Natural killer cell (primary cell): Measurements from ENCODE around the gene CSNK1E. TPM values are rescaled to one million over a fixed set of nuclear protein-coding genes. Genes with fewer than 3 reads are reported as not detected.

Experiments used
- ATAC-seq, 3 donors: fragments of 150-1000 bp in 2 of 3; fragments of 200-7000 bp in 1 of 3; cut with Tn5 transposase; 1 replicate in 1 of 3; 2 replicates in 2 of 3; pipeline ENCODE4 v1.10.0; 2021; ENCODE audit warnings: mild to moderate bottlenecking in 2 of 3, moderate library complexity in 2 of 3
- DNase-seq, 2 donors: peaks; one replicate each; pipeline versions ENCODE4 v3.0.0 to v3.0.0-alpha.2; 2013 to 2021; ENCODE audit warnings: mixed read lengths in 1 of 2
- H3K27ac ChIP-seq: one replicate; pipeline ENCODE4 v1.5.1; 2013; ENCODE audit warnings: mild to moderate bottlenecking, low read length
- H3K27me3 ChIP-seq: one replicate; pipeline ENCODE4 v1.6.1; 2013; ENCODE audit warnings: low read length; ENCODE audit not compliant: control insufficient read depth, insufficient read depth
- H3K36me3 ChIP-seq: one replicate; pipeline ENCODE4 v1.6.1; 2013; ENCODE audit warnings: low read length; ENCODE audit not compliant: control insufficient read depth, insufficient read depth
- H3K4me1 ChIP-seq: one replicate; pipeline ENCODE4 v1.6.1; 2013; ENCODE audit warnings: low read length; ENCODE audit not compliant: control insufficient read depth, insufficient read depth
- H3K4me3 ChIP-seq: one replicate; pipeline ENCODE4 v1.5.1; 2013; ENCODE audit warnings: low read length
- H3K9me3 ChIP-seq: one replicate; pipeline ENCODE4 v1.6.1; 2013; ENCODE audit warnings: low read length; ENCODE audit not compliant: control insufficient read depth, insufficient read depth
- H3K27ac Mint-ChIP-seq, 2 donors: one replicate each; pipeline ENCODE4 v1.8.0; 2022; ENCODE audit warnings: mild to moderate bottlenecking in 2 of 2, mixed read lengths in 2 of 2, moderate library complexity in 1 of 2
- H3K27me3 Mint-ChIP-seq, 2 donors: one replicate each; pipeline ENCODE4 v1.8.0; 2022; ENCODE audit warnings: low read depth in 2 of 2, mixed read lengths in 2 of 2
- H3K36me3 Mint-ChIP-seq: one replicate; pipeline ENCODE4 v1.8.0; 2022; ENCODE audit warnings: mixed read lengths
- H3K4me1 Mint-ChIP-seq, 2 donors: one replicate each; pipeline ENCODE4 v1.8.0; 2022; ENCODE audit warnings: mixed read lengths in 2 of 2
- H3K4me3 Mint-ChIP-seq: one replicate; pipeline ENCODE4 v1.8.0; 2022; ENCODE audit warnings: mild to moderate bottlenecking, moderate library complexity, mixed read lengths
- H3K9me3 Mint-ChIP-seq, 2 donors: one replicate each; pipeline ENCODE4 v1.8.0; 2022; ENCODE audit warnings: mixed read lengths in 2 of 2
- WGBS: methylation state at CpG from one replicate; pipeline ENCODE4 v1.1.7; 2013; ENCODE audit warnings: missing lambda C conversion rate; ENCODE audit not compliant: insufficient coverage; 5-methylcytosine and 5-hydroxymethylcytosine counted together
- intact Hi-C: fragments of 100-400 bp; cut with micrococcal nuclease; formaldehyde crosslinking; loops from one replicate; pipeline ENCODE4 v1.14.2; 2022
- total RNA-seq, 4 donors: library from RNA; stranded (reverse); fragments of 120-200 nt in 1 of 4; gene quantifications; one replicate each; pipeline versions ENCODE4 v1.2.3 to v1.2.4, GENCODE V29; 2013 to 2022
- TF ChIP-seq, protein P1 (sequence below): fragments of 200-600 bp; IDR thresholded peaks from one replicate; pipeline ENCODE4 v1.8.0; 2022; ENCODE audit warnings: antibody characterized with exemption

CSNK1E gene
- total RNA-seq, 3 donors from 2014 or later (not counting 1 experiment from before 2014, with no cell fraction given) = 126 to 178 (median 149) TPM

DNA sequence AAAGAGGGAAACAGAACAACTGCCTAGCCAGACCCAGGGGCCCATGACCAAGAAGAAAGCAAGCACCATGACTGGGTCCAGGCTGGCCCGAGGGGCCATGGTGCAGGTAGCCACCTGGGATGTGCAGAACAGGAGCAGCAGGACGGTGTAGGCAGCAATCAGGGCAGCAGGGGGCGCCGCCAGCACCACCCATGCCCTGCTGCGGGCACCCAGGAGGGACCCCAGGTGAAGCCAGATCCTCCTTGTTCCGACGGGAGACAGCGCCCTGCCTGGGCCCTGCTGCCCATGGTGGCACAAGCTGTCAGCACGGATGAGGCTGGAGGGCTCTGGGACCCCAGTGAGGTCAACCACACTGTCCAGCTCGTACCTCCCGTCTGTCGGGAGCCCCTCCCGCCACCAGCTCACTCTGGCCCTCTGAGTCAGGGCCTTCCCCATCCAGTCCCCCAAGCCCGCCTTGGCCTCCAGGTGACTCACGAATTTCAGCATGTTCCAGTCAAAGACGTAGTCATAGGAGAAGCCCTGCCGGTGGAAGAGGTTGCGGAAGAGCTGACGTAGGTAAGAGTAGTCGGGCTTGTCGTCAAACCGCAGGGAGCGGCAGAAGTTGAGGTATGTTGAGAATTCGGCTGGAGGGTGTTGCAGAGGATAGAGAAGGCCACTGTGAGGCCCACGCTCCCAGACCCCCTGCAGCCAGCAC lies 18.8 kb downstream of the CSNK1E start:
- Mint-ChIP-seq H3K4me3 (no peak overlapping the region), H3K9me3 (no peaks in the 10 kb centered on the region), H3K27me3 (no peaks in the 10 kb centered on the region), H3K36me3 (no peaks in the 10 kb centered on the region), H3K27ac (no peak overlapping the region), H3K4me1 (peaks cover 0 to 4% of the 10 kb centered on the region in 2 donors)
- no peaks in the 10 kb centered on the region for H3K4me1 ChIP-seq
- ATAC-seq (peak; percentile 48 to 70 (median 62)), DNase-seq (peak; percentile 47 to 67)
- H3K27me3 ChIP-seq = no peaks in the 10 kb centered on the region
- no peak overlapping the region for H3K27ac ChIP-seq
- no peaks in the 10 kb centered on the region for H3K9me3 ChIP-seq
- H3K36me3 ChIP-seq = peaks cover 71% of the 10 kb centered on the region
- H3K4me3 ChIP-seq = no peak overlapping the region
- WGBS = 94% methylated on average over 24 of the region's 25 CpGs
- TF ChIP-seq, protein P1, sequence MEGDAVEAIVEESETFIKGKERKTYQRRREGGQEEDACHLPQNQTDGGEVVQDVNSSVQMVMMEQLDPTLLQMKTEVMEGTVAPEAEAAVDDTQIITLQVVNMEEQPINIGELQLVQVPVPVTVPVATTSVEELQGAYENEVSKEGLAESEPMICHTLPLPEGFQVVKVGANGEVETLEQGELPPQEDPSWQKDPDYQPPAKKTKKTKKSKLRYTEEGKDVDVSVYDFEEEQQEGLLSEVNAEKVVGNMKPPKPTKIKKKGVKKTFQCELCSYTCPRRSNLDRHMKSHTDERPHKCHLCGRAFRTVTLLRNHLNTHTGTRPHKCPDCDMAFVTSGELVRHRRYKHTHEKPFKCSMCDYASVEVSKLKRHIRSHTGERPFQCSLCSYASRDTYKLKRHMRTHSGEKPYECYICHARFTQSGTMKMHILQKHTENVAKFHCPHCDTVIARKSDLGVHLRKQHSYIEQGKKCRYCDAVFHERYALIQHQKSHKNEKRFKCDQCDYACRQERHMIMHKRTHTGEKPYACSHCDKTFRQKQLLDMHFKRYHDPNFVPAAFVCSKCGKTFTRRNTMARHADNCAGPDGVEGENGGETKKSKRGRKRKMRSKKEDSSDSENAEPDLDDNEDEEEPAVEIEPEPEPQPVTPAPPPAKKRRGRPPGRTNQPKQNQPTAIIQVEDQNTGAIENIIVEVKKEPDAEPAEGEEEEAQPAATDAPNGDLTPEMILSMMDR = peak; percentile 59
- intact Hi-C loops = loop anchor here (1.0 kb wide), 1 partner anchor 55 kb away; no protein-coding TSS in a partner anchor

DNA sequence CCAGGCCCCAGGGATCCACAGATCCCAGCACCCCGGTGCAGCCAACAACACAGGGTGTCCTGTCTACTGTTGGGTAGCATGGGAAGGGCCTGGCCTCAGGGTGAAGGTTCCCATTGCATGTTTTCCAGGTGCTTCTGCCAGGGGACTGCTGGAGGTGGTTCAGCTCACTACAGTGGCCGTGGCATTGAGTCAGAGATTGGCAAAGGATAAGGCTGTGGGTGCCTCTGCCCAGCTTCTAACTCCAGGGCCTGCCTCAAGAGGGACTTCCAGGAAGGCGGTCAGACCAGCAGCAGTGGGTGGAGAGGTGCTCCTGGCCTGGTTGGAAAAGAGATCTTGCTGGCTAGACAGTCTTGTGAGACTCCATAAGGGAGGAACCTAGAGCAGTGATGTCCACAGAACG lies 20.9 kb downstream of the CSNK1E start:
- no peak overlapping the region for H3K27ac ChIP-seq
- 93% methylated on average over 4 of the region's 4 CpGs for WGBS
- H3K27me3 ChIP-seq = no peaks in the 10 kb centered on the region
- no peaks in the 10 kb centered on the region for H3K27me3 Mint-ChIP-seq
- H3K4me1 ChIP-seq = no peaks in the 10 kb centered on the region
- intact Hi-C loops = no loop called here
- no peaks in the 10 kb centered on the region for H3K9me3 ChIP-seq
- no peak overlapping the region for H3K27ac Mint-ChIP-seq
- no peaks in the 10 kb centered on the region for H3K9me3 Mint-ChIP-seq
- H3K36me3 Mint-ChIP-seq = no peaks in the 10 kb centered on the region
- ATAC-seq = no peak
- H3K4me1 Mint-ChIP-seq = peaks cover 0 to 4% of the 10 kb centered on the region in 2 donors
- H3K4me3 ChIP-seq = no peak overlapping the region
- TF ChIP-seq, protein P1 = no peak
- DNase-seq = no peak
- no peak overlapping the region for H3K4me3 Mint-ChIP-seq
- peaks cover 65% of the 10 kb centered on the region for H3K36me3 ChIP-seq

DNA sequence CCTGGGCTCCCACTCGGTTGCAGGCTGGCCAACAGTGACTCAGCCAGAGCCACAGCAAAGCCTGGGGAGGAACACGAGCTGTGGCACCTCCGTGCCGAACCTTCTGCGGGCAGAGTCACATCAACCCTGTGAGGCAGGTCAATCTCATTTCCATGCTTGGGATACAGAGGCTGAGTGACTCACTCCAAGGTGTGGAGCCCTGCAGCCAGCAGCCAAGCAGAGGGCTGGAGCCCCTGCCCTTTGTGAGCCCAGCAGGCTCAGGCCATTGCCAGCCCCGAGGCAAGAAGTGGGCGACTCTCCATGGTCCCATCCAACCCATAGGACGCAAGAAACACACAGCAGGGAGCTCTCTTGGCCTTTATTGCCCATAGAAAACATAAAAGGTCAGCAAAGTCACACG lies 21.4 kb downstream of the CSNK1E start:
- DNase-seq (no peak), ATAC-seq (no peak)
- peaks cover 61% of the 10 kb centered on the region for H3K36me3 ChIP-seq
- no peak overlapping the region for H3K4me3 ChIP-seq
- peaks cover 0 to 4% of the 10 kb centered on the region in 2 donors for H3K4me1 Mint-ChIP-seq
- no peaks in the 10 kb centered on the region for H3K27me3 ChIP-seq
- no peaks in the 10 kb centered on the region for H3K4me1 ChIP-seq
- H3K36me3 Mint-ChIP-seq = no peaks in the 10 kb centered on the region
- intact Hi-C loops = no loop called here
- H3K9me3 Mint-ChIP-seq = no peaks in the 10 kb centered on the region
- no peak overlapping the region for H3K27ac ChIP-seq
- H3K27me3 Mint-ChIP-seq = no peaks in the 10 kb centered on the region
- no peak overlapping the region for H3K27ac Mint-ChIP-seq
- TF ChIP-seq, protein P1 = no peak
- 96% methylated on average over 9 of the region's 9 CpGs for WGBS
- H3K4me3 Mint-ChIP-seq = no peak overlapping the region
- no peaks in the 10 kb centered on the region for H3K9me3 ChIP-seq

DNA sequence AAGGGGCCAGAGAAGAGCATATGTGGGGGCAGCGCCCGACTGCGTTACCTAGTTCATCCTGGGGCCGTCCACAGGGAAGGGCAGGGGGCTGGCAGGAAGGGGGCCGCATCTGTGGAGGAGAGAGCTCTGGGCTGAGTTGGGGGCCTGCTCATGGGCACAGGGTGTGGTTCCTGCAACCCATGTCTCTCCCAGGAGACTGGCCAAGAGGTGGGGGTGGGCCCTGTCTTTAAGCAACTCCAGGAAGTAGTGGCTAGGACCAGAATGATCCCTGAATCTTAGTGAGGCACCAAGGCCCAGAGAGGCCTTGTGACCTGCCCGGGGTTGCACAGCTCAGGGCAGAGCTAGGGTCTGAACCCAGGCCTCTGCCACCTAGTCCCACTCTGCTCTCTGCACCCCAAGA lies 21.9 kb downstream of the CSNK1E start:
- H3K36me3 ChIP-seq = peaks cover 56% of the 10 kb centered on the region
- H3K4me3 ChIP-seq = no peak overlapping the region
- peaks cover 0 to 4% of the 10 kb centered on the region in 2 donors for H3K4me1 Mint-ChIP-seq
- no peaks in the 10 kb centered on the region for H3K36me3 Mint-ChIP-seq
- H3K4me1 ChIP-seq = no peaks in the 10 kb centered on the region
- no peak overlapping the region for H3K4me3 Mint-ChIP-seq
- H3K27ac ChIP-seq = no peak overlapping the region
- no peaks in the 10 kb centered on the region for H3K27me3 Mint-ChIP-seq
- no peaks in the 10 kb centered on the region for H3K27me3 ChIP-seq
- intact Hi-C loops = no loop called here
- ATAC-seq = no peak
- DNase-seq = no peak
- H3K9me3 Mint-ChIP-seq = no peaks in the 10 kb centered on the region
- H3K27ac Mint-ChIP-seq = no peak overlapping the region
- TF ChIP-seq, protein P1 = no peak
- H3K9me3 ChIP-seq = no peaks in the 10 kb centered on the region
- 95% methylated on average over 6 of the region's 6 CpGs for WGBS
